HG02884 (cell line): ENCODE measurements around the gene EDDM3A.
"Not testable (repeated sequence)": the region's sequence is repeated elsewhere in the genome, so short reads cannot be mapped to it uniquely, and the experiment has no call there.

Experiments
- ATAC-seq: cut with Tn5 transposase; IDR thresholded peaks from one replicate; pipeline ENCODE4 v1.9.1; 2021; ENCODE audit warnings: mild to moderate bottlenecking, moderate library complexity; ENCODE audit not compliant: unreplicated experiment

EDDM3A gene

GRCh38 chr14:20745571-20746358, at the start of gene EDDM3A:
Gene EDDM3A, plus strand, starts transcription at chr14:20745887. Its CDS starts 1,694 bp downstream, at chr14:20747581.
- no peak for ATAC-seq

- no peak for ATAC-seq
Observed at GRCh38 chr14:20696764-20697163, 48.9 kb upstream of the EDDM3A start.

GRCh38 chr14:20697273-20698017, 48.2 kb upstream of the EDDM3A start:
- no peak for ATAC-seq

- ATAC-seq: no peak
Observed at GRCh38 chr14:20698018-20698329, 47.7 kb upstream of the EDDM3A start.

GRCh38 chr14:20698934-20699333, 46.8 kb upstream of the EDDM3A start:
- no peak for ATAC-seq

- ATAC-seq: no peak
Observed at GRCh38 chr14:20699931-20700330, 45.8 kb upstream of the EDDM3A start.

- ATAC-seq: not testable (repeated sequence)
Observed at GRCh38 chr14:20700965-20701364, 44.7 kb upstream of the EDDM3A start.

- no peak for ATAC-seq
Observed at GRCh38 chr14:20706657-20707355, 38.9 kb upstream of the EDDM3A start.

GRCh38 chr14:20707622-20708021, 38.1 kb upstream of the EDDM3A start:
- ATAC-seq: no peak

- ATAC-seq: no peak
Observed at GRCh38 chr14:20711261-20711660, 34.4 kb upstream of the EDDM3A start.

GRCh38 chr14:20711685-20712084, 34.0 kb upstream of the EDDM3A start:
- ATAC-seq: no peak

GRCh38 chr14:20712904-20713303, 32.8 kb upstream of the EDDM3A start:
- no peak for ATAC-seq

- no peak for ATAC-seq
Observed at GRCh38 chr14:20714593-20715250, 31.0 kb upstream of the EDDM3A start.

GRCh38 chr14:20719777-20720176, 25.9 kb upstream of the EDDM3A start:
- ATAC-seq: no peak

GRCh38 chr14:20720741-20721140, 24.9 kb upstream of the EDDM3A start:
- ATAC-seq: no peak

GRCh38 chr14:20722016-20722415, 23.7 kb upstream of the EDDM3A start:
- no peak for ATAC-seq

- ATAC-seq: no peak
Observed at GRCh38 chr14:20723488-20723887, 22.2 kb upstream of the EDDM3A start.

GRCh38 chr14:20726121-20726520, 19.6 kb upstream of the EDDM3A start:
- ATAC-seq: not testable (repeated sequence)

- no peak for ATAC-seq
Observed at GRCh38 chr14:20726531-20726930, 19.2 kb upstream of the EDDM3A start.

- ATAC-seq: no peak
Observed at GRCh38 chr14:20730891-20731290, 14.8 kb upstream of the EDDM3A start.

- ATAC-seq: no peak
Observed at GRCh38 chr14:20732477-20732876, 13.2 kb upstream of the EDDM3A start.
